Smooth muscle cell (in vitro differentiated cells): Measurements from ENCODE around the gene RABL6. TPM values are rescaled to one million over a fixed set of nuclear protein-coding genes. Genes with fewer than 3 reads are reported as not detected.
"Not testable (repeated sequence)": the region's sequence is repeated elsewhere in the genome, so short reads cannot be mapped to it uniquely, and the experiment has no call there.

ENCODE experiments used
- DNase-seq: peaks from one replicate; lab custom pipeline; 2025; ENCODE audit not compliant: unreplicated experiment; lab: John Stamatoyannopoulos, UW
- H2AFZ ChIP-seq: fragments of 200-600 bp; sonication (generic); 2 replicates; pipeline ENCODE4 v1.6.0; 2016; ENCODE audit warnings: antibody characterized with exemption, low read depth, mild to moderate bottlenecking
- H3F3A ChIP-seq: fragments of 200-600 bp; sonication (generic); 2 replicates; pipeline ENCODE4 v1.6.0; 2017; ENCODE audit warnings: antibody characterized with exemption, low read depth
- H3K27ac ChIP-seq: fragments of 200-600 bp; sonication (generic); 2 replicates; pipeline ENCODE4 v1.5.1; 2016; ENCODE audit warnings: low read depth, mild to moderate bottlenecking
- H3K27me3 ChIP-seq: fragments of 200-600 bp; sonication (generic); 2 replicates; pipeline ENCODE4 v1.6.1; 2016; ENCODE audit warnings: low read depth, mild to moderate bottlenecking
- H3K36me3 ChIP-seq: fragments of 200-600 bp; sonication (generic); 2 replicates; pipeline ENCODE4 v1.5.1; 2016; ENCODE audit warnings: low read depth
- H3K4me1 ChIP-seq: fragments of 200-600 bp; sonication (generic); 2 replicates; pipeline ENCODE4 v1.5.1; 2016; ENCODE audit warnings: low read depth
- H3K4me2 ChIP-seq: fragments of 200-600 bp; sonication (generic); 2 replicates; pipeline ENCODE4 v1.6.0; 2016; ENCODE audit warnings: mild to moderate bottlenecking
- H3K4me3 ChIP-seq: fragments of 200-600 bp; sonication (generic); 2 replicates; pipeline ENCODE4 v1.5.1; 2016; ENCODE audit warnings: mild to moderate bottlenecking
- H3K79me2 ChIP-seq: fragments of 200-600 bp; sonication (generic); 2 replicates; pipeline ENCODE4 v1.6.0; 2016; ENCODE audit warnings: low read depth, mild to moderate bottlenecking
- H3K9ac ChIP-seq: fragments of 200-600 bp; sonication (generic); 2 replicates; pipeline ENCODE4 v1.6.0; 2016; ENCODE audit warnings: low read depth
- H3K9me3 ChIP-seq: fragments of 200-600 bp; sonication (generic); replicated peaks from 2 replicates; pipeline ENCODE4 v1.5.1; 2016; ENCODE audit warnings: low read depth
- H4K20me1 ChIP-seq: fragments of 200-600 bp; sonication (generic); 2 replicates; pipeline ENCODE4 v1.6.0; 2016; ENCODE audit warnings: low read depth
- CTCF ChIP-seq: fragments of 200-600 bp; sonication (generic); IDR thresholded peaks from 2 replicates; pipeline ENCODE4 v1.5.1; 2017; ENCODE audit warnings: borderline replicate concordance, mild to moderate bottlenecking, antibody characterized with exemption; ENCODE audit not compliant: insufficient read depth, poor library complexity, severe bottlenecking
- WGBS: methylation state at CpG from one replicate; pipeline ENCODE4 v1.1.7; 2016; ENCODE audit warnings: low lambda C conversion rate; 5-methylcytosine and 5-hydroxymethylcytosine counted together
- polyA plus RNA-seq: library from polyadenylated mRNA; unstranded; fragments of >200 nt; fragmentation: Nextera tagmentation; extraction: Ambion mirVana; gene quantifications from 2 replicates; pipeline ENCODE4 v1.2.1, GENCODE V29; 2016
- total RNA-seq: library from RNA; depleted of rRNA; stranded (reverse); fragments of >200 nt; gene quantifications from 2 replicates; pipeline ENCODE4 v1.2.3, GENCODE V29; 2014

The RABL6 gene
- total and polyA plus RNA-seq, 2 experiments from 2014 or later: 54.3 to 81.6 TPM

DNA sequence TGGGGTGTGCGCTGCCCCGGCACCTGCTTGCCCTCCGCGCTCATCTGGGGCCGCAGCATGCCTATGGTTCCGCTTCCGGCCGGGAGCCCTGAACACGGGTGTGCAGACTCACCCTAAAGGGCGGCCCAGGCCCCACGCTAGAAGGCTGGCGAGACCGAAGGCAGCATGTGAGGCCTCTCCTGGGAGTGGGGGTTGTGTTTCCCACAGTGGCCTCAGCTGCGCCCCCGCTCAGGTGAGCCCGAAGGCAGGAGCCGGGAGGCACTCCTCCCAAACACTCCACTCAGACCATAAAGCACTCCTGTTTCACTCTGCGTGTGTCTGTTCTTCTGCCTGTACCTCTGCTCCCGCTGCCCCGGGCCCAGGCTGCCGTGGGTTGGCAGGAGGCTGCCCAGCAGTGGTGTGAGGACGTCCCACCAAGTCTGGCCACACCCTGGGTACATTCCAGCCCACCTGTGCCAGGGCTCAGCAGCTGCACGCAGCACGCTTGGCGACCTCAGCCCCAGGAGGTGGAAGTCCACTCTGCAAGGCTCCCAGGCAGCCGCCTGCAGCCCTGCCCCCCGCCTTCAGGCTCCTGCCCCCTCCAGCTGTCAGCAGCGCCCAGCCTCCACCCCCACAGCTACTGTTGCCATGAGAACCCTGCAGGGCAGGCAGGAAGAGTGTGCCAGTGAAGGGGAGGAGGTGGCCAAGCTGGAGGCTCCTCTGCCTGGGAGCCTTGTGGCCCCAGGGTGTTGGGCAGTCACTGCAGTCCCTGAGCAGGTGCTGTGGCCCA lies 33.3 kb downstream of the RABL6 start:
- H3K27me3 ChIP-seq: no peaks in the 10 kb centered on the region
- no peaks in the 10 kb centered on the region for H3K79me2 ChIP-seq
- H3K4me3 ChIP-seq: no peak overlapping the region
- no peak overlapping the region for H2AFZ ChIP-seq
- no peaks in the 10 kb centered on the region for H3K9me3 ChIP-seq
- peaks cover 26% of the 10 kb centered on the region for H4K20me1 ChIP-seq
- DNase-seq: peak; percentile 21
- H3K4me1 ChIP-seq: peaks cover 21% of the 10 kb centered on the region
- peaks cover 10% of the 10 kb centered on the region for H3F3A ChIP-seq
- H3K27ac ChIP-seq: no peak overlapping the region
- no peak overlapping the region for H3K9ac ChIP-seq
- H3K36me3 ChIP-seq: no peaks in the 10 kb centered on the region
- H3K4me2 ChIP-seq: peak overlapping the region; percentile 59
- 75% methylated on average over 28 of the region's 28 CpGs for WGBS
- peak; percentile 2 for TF ChIP-seq CTCF

GRCh38 chr9:136841646-136842379 lies 34.1 kb downstream of the RABL6 start:
- not testable (repeated sequence) for H3K27me3 ChIP-seq, H3K27ac ChIP-seq, H3K79me2 ChIP-seq, H3K9ac ChIP-seq, H3K9me3 ChIP-seq, H3K36me3 ChIP-seq, H3F3A ChIP-seq, H2AFZ ChIP-seq, DNase-seq
- WGBS: 64% methylated on average over 16 of the region's 16 CpGs
- Histone ChIP-seq H4K20me1 (peaks cover 26% of the 10 kb centered on the region), H3K4me1 (peaks cover 21% of the 10 kb centered on the region), H3K4me2 (peak overlapping the region; percentile 81), H3K4me3 (peak overlapping the region; percentile 55)

DNA sequence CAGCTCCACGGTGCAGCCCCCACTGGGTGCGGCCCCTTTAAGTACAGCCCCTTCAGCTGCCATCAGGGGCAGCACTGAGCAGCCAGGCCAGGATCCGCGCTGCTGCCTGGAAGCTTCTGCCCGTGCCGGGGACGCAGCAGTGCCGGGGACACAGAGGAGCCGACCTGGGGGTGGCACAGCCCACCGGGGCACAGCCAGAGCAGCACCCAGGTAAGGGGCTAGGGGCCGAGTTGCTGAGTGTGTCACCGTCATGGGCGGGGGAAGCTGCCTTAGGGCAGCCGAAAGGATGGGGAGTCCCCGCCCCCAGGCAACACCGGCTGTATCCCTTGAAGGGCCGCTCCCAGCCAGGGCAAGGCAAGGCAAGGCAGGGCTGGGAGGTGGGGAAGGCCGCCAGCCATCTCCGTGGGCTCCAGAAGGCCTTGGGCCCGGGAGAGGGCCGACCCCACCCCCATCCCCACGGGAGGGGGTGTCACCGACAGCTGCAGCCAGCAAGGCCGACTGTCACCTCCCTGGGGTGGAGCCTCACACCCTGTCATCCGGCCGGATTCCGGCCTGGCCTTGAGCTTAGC lies 34.7 kb downstream of the RABL6 start, which contains the start of gene AJM1:
TSS of gene AJM1 (plus strand) at position 99 of the 569 bp plus-strand sequence. CDS start 1,937 bp downstream, outside the sequence.
- not testable (repeated sequence) for H3K9me3 ChIP-seq, H3K27me3 ChIP-seq, H3K27ac ChIP-seq, H3F3A ChIP-seq, H3K79me2 ChIP-seq, H2AFZ ChIP-seq, H3K9ac ChIP-seq, H3K36me3 ChIP-seq
- Histone ChIP-seq H4K20me1 (peaks cover 26% of the 10 kb centered on the region), H3K4me3 (peak within 1 kb of the TSS; percentile 55), H3K4me1 (peaks cover 24% of the 10 kb centered on the region), H3K4me2 (peak within 1 kb of the TSS; percentile 81)
- TF ChIP-seq CTCF: peak; percentile 81
- 5% methylated on average over 26 of the region's 27 CpGs for WGBS
- peak; percentile 57 for DNase-seq

GRCh38 chr9:136843159-136843800 lies 35.5 kb downstream of the RABL6 start:
- peaks cover 24% of the 10 kb centered on the region for H3K4me1 ChIP-seq
- H3K36me3 ChIP-seq, H3K9ac ChIP-seq, H3K9me3 ChIP-seq, H3K79me2 ChIP-seq, H3F3A ChIP-seq, H2AFZ ChIP-seq, DNase-seq, H3K4me3 ChIP-seq, H3K27me3 ChIP-seq, H3K27ac ChIP-seq: not testable (repeated sequence)
- 80% methylated on average over 20 of the region's 21 CpGs for WGBS
- peaks cover 26% of the 10 kb centered on the region for H4K20me1 ChIP-seq
- peak overlapping the region; percentile 81 for H3K4me2 ChIP-seq
